Prostate gland (tissue), 2 donors: ENCODE results near the gene CDH13.

Source experiments
- POLR2A ChIP-seq: fragments of 450-650 bp; IDR thresholded peaks from one replicate; pipeline ENCODE4 v1.6.1; 2016; ENCODE audit warnings: antibody characterized with exemption, mild to moderate bottlenecking
- POLR2AphosphoS5 ChIP-seq: sonication (generic); formaldehyde crosslinking; IDR thresholded peaks from one replicate; pipeline ENCODE4 v1.6.1; 2017; ENCODE audit warnings: antibody characterized with exemption
- TF ChIP-seq, protein P1 (sequence below), 4 experiments: fragments of 200-600 bp in 2 of 4; fragments of 450-650 bp in 2 of 4; sonication (generic) in 2 of 4; IDR thresholded peaks; 1 replicate in 3 of 4; 2 replicates in 1 of 4; pipeline ENCODE4 v1.5.1; 2016 to 2019; ENCODE audit warnings: antibody characterized with exemption in 4 of 4, mild to moderate bottlenecking in 2 of 4, moderate library complexity in 2 of 4

DNA sequence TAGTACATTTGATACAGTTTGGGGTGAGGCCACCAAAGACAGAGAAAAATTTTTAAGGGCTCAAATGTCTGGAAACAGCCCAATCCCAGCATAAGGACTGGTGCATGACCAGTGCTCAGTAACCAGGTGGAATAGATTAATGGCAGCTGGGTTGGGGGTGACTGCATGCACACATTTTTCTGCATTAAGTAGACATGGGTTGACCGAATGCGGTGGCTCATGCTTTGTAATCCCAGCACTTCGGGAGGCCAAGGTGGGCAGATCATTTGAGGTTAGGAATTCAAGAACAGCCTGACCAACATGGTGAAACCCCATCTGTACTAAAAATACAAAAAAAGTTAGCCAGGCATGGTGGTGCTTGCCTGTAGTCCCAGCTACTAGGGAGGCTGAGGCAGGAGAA, 1060.0 kb downstream of the CDH13 start:
- TF ChIP-seq, protein P1, sequence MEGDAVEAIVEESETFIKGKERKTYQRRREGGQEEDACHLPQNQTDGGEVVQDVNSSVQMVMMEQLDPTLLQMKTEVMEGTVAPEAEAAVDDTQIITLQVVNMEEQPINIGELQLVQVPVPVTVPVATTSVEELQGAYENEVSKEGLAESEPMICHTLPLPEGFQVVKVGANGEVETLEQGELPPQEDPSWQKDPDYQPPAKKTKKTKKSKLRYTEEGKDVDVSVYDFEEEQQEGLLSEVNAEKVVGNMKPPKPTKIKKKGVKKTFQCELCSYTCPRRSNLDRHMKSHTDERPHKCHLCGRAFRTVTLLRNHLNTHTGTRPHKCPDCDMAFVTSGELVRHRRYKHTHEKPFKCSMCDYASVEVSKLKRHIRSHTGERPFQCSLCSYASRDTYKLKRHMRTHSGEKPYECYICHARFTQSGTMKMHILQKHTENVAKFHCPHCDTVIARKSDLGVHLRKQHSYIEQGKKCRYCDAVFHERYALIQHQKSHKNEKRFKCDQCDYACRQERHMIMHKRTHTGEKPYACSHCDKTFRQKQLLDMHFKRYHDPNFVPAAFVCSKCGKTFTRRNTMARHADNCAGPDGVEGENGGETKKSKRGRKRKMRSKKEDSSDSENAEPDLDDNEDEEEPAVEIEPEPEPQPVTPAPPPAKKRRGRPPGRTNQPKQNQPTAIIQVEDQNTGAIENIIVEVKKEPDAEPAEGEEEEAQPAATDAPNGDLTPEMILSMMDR (IDR thresholded peaks at IDR 0.05), result no peak
- TF ChIP-seq POLR2A, result no peak
- no peak for TF ChIP-seq POLR2AphosphoS5
